Urothelium cell line (cell line): Measurements from ENCODE around the gene TULP4.

Source experiments
- DNase-seq: peaks from one replicate; pipeline ENCODE4 v3.0.0; 2011; ENCODE audit warnings: low spot score, mixed read lengths
- FAIRE-seq: peaks from 2 replicates; lab custom pipeline; 2011; peaks lifted over from hg19 to GRCh38; lab: Jason Lieb, UNC

The TULP4 gene

DNA sequence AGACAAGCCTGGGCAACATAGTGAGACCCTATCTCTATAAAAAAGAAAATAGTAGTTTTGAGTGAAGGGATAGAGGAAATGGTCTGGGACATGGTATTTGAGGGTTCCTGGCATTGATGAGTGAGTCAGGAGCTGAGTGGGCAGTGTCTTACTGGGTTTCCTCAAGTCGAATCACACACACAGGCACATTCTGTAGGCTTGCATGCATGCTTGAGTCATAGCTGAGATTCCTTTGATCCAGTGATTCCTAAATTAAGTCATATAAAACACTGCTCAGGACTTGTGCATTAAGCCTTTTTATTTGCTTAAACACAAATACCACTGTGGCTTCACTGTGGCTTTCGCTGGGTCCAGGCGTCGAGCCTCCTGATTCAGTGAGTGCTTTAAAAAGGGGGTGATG is 175.8 kb downstream of the TULP4 start:
- no peak for FAIRE-seq
- peak; percentile 82 for DNase-seq

DNA sequence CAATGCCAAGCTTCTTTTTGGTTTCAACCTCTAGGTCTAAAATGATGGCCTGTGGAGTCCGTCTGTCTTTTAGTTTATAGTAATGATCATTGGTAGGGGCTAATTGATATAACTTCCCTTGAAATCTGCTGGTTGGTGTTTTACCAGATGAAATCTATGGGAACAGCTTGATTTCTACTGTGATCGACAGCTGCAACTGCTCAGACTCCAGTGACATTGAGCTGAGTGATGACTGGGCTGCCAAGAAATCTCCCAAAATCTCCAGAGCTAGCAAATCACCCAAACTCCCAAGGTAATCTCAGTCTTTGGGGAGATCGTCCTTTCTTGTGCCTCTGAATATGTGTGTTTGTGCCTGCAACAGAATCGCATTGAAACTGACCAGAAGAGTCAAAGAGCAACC is 177.2 kb downstream of the TULP4 start:
- FAIRE-seq = no peak
- no peak for DNase-seq

DNA sequence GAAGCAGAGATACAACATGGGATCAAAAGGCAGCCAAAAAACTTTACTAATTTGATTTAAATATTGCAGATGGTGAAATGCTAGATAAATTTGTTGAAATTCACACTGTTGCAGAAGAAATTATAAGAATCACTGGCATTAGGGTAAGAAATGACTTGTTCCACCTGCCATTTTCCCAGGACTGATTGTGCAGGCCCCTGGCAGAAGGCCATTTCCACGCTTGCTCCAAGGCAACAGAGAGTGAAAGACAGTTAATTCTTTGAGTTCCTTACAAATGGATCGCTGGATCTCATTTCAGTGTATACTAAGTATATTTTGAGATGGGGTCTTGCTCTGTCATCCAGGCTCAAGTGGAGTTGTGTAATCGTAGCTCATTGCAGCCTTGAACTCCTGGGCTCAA is 180.6 kb downstream of the TULP4 start:
- no peak for FAIRE-seq
- DNase-seq = no peak

DNA sequence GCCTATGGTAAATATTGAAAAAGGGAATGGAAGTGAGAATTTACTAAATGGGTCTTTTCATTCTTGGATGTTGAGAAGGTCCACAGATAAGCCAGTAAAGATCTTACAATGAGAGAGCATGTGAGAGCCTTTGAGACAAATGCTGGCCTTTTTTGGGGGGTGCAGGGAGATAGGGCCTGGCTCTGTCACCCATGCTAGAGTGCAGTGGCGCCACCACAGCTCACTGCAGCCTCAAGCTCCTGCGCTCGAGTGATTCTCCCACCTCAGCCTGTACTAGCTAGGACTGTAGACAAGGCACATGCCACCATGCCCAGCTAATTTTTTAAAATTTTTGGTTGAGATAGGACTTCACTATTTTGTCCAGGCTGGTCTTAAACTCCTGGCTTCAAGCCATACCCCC is 184.4 kb downstream of the TULP4 start:
- DNase-seq (no peak), FAIRE-seq (no peak)

- no peak for FAIRE-seq
- no peak for DNase-seq
These were observed 185.4 kb downstream of the TULP4 start for GRCh38 chr6:158497620-158498019.

- DNase-seq = no peak
These were observed 186.1 kb downstream of the TULP4 start for GRCh38 chr6:158498362-158498761.

GRCh38 chr6:158499601-158500000 is 187.3 kb downstream of the TULP4 start:
- no peak for DNase-seq
- no peak for FAIRE-seq

More at GRCh38 chr6:158498362-158498761, 186.1 kb downstream of the TULP4 start:
- no peak for FAIRE-seq

DNA sequence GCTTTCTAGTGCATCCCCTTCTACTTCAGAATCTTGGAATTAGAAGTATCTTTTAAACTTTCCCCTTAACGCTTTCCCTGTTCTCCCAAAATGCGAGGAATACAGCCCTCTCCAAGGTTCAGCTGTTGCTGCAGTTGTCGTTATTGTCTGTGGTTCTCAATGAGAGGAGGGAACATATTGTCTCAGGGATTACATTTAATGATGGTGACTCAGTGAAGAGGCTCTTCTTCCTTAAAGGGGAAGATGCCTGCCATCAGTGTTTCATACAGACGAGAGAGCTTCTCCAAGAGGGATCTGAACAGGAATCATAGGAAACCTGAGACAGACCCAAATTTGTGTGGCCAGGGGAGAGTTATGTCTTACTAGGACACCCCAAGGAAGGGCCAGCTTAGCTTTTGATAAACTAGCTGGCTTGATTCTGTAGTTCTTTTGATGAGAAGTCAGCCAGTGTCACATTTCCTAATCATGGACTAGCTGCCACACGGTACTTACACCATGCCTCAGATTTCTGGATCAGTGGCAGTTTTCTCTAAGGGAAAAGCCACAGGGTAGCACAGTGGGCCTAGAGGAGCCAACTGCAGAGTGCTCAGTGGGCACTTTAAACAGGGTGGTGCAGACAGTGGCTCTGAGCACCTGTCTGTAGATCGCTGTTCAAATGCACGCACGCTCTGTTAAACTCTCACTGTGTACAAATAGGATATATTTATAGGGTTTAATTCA is 187.9 kb downstream of the TULP4 start:
- DNase-seq = peak; percentile 10
- FAIRE-seq = no peak

- FAIRE-seq (no peak), DNase-seq (no peak)
These were observed 189.3 kb downstream of the TULP4 start for GRCh38 chr6:158501360-158502262.

DNA sequence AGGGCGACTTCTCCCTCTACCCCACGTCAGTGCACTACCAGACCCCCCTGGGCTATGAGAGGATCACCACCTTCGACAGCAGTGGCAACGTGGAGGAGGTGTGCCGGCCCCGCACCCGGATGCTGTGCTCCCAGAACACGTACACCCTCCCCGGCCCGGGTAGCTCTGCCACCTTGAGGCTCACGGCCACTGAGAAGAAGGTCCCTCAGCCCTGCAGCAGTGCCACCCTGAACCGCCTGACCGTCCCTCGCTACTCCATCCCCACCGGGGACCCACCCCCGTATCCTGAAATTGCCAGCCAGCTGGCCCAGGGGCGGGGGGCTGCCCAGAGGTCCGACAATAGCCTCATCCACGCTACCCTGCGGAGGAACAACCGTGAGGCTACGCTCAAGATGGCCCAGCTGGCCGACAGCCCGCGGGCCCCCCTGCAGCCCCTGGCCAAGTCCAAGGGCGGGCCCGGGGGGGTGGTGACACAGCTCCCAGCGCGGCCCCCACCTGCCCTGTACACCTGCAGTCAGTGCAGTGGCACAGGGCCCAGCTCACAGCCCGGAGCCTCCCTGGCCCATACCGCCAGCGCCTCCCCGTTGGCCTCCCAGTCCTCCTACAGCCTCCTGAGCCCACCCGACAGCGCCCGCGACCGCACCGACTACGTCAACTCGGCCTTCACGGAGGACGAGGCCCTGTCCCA is 190.1 kb downstream of the TULP4 start:
- FAIRE-seq (no peak), DNase-seq (no peak)

DNA sequence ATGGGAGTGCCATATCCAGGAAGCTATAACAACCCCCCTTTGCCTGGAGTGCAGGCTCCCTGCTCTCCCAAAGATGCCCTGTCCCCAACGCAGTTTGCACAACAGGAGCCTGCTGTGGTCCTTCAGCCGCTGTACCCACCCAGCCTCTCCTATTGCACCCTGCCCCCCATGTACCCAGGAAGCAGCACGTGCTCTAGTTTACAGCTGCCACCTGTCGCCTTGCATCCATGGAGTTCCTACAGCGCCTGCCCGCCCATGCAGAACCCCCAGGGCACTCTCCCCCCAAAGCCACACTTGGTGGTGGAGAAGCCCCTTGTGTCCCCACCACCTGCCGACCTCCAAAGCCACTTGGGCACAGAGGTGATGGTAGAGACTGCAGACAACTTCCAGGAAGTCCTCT is 191.0 kb downstream of the TULP4 start:
- DNase-seq (no peak), FAIRE-seq (no peak)

DNA sequence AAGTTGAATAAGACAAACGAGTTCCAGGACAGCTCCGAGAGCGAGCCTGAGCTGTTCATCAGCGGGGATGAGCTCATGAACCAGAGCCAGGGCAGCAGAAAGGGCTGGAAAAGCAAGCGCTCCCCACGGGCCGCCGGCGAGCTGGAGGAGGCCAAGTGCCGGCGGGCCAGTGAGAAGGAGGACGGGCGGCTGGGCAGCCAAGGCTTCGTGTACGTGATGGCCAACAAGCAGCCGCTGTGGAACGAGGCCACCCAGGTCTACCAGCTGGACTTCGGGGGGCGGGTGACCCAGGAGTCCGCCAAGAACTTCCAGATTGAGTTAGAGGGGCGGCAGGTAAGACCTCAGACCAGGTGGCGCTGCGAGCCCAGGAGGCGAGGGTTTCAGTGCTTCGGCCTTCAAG is 191.6 kb downstream of the TULP4 start:
- DNase-seq (no peak), FAIRE-seq (no peak)

GRCh38 chr6:158505194-158505593 is 192.9 kb downstream of the TULP4 start:
- DNase-seq = no peak
- no peak for FAIRE-seq

- DNase-seq (peak; percentile 36), FAIRE-seq (no peak)
These were observed 194.3 kb downstream of the TULP4 start for GRCh38 chr6:158506601-158507000.

DNA sequence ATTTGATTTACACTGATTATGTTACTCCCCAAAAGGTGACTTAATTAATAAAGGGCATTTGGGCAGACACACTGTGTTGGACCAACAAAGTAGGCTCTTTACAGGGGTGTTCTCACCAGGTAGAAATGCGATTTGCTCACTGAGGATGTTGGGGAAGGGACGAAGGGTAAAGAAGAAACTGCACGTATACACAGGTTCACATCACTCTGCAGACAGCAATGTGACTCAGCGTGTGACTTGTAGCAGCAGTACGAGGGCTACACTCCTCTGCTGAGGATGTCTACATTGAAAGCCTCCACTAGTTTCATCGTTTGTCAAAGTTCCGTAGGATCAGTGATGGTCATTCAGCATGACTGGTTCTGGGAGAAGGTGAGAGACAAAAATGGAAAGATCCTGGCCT is 194.9 kb downstream of the TULP4 start:
- DNase-seq (no peak), FAIRE-seq (no peak)

GRCh38 chr6:158508450-158508849 is 196.2 kb downstream of the TULP4 start:
- FAIRE-seq = no peak

GRCh38 chr6:158509465-158509864 is 197.2 kb downstream of the TULP4 start:
- DNase-seq = no peak
- no peak for FAIRE-seq

More at GRCh38 chr6:158508450-158508849, 196.2 kb downstream of the TULP4 start:
- no peak for DNase-seq

DNA sequence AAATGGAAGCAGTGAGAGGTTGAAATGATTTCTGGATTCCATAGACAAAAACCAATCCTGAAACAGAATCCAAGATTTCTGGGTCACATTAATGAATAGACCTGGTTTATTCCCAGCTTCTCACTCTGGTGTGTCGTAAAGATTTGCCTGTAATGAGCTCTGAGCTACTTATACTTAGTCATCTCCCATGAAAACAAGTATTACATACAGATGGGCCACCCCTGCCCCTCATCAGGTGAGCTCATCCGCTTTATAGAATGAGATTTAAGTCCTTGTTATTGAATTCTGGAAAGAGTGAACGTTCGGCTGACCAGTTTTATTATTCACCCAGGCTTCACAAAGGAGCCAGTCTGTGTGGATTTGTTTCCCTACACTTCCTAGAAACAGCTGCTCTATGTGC is 200.5 kb downstream of the TULP4 start:
- FAIRE-seq (no peak), DNase-seq (no peak)

DNA sequence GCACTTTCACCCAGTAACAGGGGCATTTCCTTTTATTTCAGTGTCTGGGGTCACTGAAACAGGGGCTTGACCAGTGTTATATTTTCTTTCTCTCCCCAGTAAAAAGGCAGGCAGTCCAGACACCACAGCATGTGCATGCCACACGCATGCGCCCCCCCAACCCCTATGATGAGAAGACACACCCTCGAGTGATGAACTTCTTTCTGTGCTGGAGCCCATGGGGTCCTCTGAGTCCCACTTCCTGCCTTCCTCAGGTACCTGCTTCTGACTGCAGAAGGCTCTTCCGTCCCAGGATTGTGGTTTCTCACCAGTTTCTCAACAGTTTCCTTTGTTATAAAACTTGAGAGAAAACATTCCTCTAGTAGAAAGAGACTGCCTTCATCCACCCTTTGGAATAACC is 201.9 kb downstream of the TULP4 start:
- FAIRE-seq (no peak), DNase-seq (no peak)

GRCh38 chr6:158514991-158515390 is 202.7 kb downstream of the TULP4 start:
- no peak for DNase-seq
- FAIRE-seq = no peak

- DNase-seq = no peak
- no peak for FAIRE-seq
These were observed 203.8 kb downstream of the TULP4 start for GRCh38 chr6:158516098-158516497.
